GM19372 (cell line): ENCODE results near the gene MAP3K7.

Source experiments
- ATAC-seq: cut with Tn5 transposase; IDR thresholded peaks from one replicate; pipeline ENCODE4 v1.9.1; 2021; ENCODE audit warnings: mild to moderate bottlenecking, low read depth, moderate library complexity; ENCODE audit not compliant: unreplicated experiment

The MAP3K7 gene

DNA sequence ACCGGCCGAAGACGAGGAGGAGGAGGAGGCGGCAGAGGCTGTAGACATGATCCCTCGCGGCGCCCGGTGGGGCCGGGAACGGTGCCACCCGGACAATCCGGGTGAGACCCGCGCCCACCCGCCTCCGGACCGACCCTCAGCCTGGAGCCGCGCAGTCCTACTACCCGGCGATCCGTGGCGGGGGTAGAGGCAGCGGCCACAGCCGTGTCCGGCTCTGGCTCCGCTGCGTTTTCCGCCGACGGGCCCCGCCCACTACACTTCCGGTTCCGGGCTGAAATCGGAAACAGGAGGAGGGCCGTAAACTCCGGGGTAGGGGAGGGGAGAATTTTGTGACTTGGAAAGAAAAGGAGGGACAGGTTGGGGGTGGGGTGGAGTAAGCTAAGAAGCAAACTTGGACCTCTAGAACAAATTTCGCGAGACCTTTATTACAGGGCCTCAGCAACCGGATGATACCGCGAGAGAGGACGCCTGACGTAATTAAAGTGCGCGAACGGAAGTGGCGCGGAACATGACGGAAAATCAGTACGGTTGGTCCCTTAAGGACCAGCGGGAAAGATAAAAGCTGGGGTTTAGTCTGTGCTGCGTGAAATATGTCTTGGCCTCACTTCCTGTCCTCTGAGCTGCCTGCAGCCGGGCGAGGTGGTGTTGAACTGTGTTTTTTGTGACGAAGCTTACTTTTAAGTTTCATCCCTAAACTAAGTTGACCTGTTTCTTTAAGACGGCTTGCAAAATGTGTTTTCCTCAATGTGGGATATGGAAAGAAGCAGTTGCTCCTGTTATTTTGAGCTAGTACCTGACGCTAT, at the start of gene MAP3K7:
TSS of gene MAP3K7 (minus strand) at position 237 of the 803 bp plus-strand sequence. CDS start at position 48, 189 bp downstream.
- peak; percentile 91 for ATAC-seq

DNA sequence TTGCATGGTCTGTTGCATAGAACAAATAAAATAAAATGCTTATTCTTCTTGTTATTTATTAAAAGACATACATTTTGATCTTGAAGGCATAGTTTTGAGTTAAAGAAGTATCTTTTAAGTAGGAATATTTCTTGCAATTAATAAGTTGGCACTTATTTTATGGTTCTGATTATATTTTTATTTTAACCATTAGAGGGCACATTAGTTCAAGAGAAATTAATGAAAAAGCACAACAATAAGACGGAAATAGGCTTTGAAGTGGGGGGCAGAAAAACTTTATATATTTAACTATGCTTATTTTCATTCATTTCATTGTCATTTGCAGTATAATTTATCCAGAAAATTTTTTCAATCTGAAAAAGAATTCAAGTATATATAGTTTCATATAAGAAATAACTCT, 44.2 kb upstream of the MAP3K7 start:
- ATAC-seq = no peak

DNA sequence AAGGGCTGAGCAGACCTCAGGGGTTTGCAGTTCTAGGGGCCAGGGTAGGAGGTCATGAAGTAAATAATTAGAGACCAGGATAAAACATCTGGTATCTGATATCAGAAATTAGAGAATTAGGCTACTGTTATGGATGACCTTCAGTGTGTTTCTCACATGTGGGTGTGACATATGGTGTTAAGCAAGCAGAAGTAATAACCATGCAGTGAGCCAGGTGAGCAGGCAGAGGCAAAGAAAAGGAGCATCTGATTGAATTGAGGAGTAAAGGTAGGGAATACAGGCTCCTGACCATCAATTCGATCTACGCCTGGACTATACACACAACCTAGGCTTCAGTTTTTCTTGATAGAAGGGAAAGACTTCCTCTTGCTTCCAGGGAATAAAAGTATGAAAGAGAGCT, 34.7 kb upstream of the MAP3K7 start:
- ATAC-seq = no peak

DNA sequence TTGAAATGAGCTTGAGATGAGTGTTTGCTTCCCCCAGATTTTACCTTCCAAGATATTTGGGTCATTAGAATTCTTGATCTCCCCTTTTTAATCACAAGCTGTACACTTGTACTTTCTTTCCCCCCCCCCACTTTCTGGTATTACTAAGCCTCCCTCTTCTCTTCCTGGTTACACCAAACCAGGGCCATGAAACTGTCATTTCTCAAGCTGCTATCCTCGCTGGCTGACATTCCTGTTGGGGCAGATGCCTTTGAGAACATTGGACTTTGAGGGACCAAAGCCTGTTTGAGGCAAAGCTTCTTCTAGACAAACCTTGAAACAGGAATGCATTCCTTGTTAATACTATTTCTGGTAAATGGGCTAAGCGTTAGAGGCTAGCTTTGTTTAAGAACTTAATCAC, 32.3 kb upstream of the MAP3K7 start:
- no peak for ATAC-seq

DNA sequence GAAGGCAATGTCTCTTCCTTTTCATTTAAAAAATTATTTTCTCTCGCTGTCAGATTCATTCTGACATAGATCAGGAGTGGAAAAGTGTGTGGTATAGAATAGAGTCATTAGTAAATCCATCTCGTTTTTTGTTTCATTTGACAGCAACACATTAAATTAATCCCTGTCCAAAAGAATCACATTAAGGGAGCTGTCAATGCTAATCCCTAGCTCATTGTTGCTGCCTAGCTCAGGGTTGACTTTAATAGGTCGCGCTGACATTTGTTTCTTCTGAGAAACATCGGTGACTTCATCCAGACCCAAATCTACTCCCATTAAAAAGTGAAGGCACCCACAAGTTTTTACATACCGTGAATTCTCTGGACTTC, 25.4 kb upstream of the MAP3K7 start:
- ATAC-seq = no peak

DNA sequence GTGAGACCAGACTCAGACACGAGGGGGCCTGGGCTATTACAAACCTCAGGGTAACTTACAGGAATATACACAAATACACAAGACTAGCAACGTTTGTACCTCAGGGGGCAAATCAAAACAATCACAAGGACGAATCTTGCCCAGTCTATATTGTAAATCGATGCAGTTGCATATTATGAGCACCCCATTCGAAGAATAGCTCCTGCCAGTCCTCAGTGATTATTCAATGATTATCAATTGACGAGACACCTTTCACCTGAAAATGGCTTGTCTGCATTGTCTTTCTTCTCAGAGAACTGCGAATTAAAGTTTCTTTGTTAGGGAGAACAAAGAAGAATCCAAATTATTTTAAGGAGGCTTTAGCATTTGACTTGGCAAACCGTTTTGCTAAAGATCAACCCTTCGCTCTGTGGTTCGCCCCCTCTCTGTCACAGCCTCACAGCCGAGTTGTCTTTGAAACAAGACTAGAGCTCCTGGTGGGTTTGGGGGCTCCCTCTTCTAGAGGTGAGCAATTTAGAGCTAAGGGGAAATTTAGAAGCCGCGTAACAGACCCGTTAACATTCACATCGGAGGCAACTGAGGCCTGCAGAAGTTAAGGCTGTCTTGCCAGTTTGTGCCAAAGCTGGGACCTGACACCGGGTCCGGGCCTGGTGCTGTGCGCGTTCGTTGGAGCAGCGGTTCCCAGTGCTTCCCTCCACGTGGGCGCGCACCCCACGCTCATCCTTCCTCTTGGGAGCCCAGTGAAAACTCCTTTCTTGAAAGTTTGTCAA, 24.9 kb upstream of the MAP3K7 start:
- no peak for ATAC-seq

DNA sequence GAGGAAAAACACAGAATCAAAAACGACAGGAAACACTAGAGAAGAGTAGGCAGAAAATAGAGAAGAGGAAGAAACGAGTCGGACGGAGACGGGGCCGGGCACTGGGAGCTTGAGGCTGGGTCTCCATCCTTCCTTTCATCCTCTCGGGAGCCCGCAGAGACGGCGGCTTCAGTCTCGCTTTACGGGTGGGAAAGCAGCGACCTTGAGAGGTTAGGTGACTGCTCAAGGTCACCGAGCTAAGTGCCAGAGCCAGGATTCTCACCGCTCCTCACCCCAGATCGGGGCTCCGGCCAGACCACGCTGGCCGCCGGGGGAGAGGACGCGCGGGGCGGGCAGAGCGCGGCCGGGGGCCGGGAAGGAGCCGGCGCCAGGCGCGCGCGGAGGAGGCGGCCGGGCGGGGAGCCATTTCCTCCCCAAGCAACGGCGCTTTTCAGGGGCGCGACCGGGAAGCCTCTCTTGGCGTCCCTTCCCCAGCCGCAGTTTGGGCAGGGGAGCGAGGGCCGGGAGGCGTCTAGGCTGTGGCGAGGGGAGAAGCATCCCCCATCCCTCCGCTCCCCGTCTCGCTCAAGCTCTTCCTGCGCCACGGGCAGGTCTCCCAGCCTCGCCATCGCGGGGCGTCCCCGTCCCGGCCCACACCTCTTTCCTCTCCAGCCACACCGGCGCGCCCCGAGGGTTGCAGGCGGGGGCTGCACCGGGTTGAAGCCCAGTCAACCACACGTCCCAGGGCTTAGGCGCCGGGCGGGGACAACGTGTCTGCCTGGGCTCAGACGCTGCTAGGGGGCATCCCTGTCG, 24.1 kb upstream of the MAP3K7 start:
- ATAC-seq = peak; percentile 73

DNA sequence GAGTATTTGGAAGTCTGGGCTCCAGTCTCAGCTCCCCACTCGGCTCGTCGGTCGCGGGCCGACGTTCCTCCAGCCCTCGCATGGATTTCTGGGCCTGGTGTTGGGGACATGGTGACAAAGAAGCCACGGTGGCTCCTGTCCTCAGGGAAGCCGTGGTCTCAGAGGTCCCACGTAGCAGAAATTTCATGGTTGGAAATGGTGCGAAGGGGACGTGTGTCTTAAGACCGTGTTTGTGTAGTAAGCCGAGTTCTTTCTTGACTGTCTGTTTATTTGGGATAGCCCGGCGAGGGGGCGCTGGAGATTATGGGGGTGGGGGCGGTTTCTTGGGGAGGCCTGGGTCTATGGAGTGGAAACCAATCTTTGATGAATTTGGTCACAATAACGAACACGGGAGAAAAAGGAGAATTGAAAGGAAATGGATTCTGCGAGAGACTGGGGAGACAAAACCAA, 23.5 kb upstream of the MAP3K7 start:
- ATAC-seq = no peak

DNA sequence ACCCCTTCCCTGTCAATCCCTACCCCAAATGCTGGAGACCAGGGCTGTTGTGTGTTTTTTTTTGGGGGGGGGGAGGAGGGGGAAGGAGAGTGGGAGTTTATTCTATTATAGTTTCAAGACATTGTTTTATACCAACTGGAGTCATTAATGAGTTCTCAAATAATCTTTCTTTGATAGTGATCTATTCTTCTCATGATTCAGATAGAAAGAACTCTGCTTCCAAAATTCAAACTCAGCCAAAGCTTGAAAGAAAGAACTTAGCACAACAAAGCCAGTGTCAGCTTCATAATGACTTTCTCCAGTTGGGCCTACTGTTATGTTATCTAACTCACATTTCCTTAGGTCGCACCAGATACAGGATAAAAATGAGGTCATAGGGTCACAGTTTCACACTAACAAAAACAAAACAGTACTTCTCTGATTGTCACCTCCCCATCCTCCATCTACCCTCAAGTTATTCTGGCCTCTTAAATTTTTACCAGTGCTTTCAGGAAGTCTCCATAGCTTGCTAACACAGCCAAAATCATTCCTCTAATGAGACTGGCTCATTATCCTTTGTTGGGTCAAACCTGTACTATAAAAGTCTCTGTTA, 19.0 kb upstream of the MAP3K7 start:
- no peak for ATAC-seq

DNA sequence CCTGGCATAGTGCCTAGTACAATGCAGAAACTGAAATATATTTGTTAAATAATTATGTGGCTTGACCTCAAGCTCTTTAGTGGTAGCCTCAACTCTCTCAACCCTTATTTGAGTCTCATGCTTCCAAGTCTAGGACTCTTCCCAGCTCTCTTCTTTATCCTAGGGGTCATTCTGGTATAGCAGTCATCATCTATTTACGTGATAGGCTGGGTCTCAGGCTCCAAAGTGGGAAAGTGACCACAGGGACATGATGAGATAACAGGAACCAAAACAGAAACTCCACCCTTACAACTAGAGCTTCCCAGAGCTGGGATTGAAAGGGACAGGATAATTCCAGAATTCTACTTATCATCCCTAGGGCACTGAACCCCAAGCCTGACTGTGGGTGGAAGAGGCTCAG, 17.7 kb upstream of the MAP3K7 start:
- no peak for ATAC-seq

DNA sequence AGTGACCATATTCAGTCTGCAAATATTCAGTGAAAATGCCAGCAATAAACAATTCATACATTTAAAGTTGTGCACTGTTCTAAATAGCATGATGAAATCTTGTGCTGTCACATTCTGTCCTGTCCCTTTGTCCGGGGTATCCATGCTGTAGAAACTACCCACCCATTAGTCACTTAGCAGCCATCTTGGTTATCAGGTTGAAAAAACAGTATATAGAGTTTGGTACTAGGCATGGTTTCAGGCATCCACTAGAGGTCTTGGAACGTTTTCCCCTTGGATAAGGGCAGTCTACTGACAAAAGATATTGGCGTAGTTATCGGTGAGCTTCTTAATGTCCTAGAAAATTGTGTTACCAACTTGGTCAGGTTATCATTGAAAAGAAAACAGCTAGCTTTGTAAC, 12.3 kb upstream of the MAP3K7 start:
- ATAC-seq = no peak

DNA sequence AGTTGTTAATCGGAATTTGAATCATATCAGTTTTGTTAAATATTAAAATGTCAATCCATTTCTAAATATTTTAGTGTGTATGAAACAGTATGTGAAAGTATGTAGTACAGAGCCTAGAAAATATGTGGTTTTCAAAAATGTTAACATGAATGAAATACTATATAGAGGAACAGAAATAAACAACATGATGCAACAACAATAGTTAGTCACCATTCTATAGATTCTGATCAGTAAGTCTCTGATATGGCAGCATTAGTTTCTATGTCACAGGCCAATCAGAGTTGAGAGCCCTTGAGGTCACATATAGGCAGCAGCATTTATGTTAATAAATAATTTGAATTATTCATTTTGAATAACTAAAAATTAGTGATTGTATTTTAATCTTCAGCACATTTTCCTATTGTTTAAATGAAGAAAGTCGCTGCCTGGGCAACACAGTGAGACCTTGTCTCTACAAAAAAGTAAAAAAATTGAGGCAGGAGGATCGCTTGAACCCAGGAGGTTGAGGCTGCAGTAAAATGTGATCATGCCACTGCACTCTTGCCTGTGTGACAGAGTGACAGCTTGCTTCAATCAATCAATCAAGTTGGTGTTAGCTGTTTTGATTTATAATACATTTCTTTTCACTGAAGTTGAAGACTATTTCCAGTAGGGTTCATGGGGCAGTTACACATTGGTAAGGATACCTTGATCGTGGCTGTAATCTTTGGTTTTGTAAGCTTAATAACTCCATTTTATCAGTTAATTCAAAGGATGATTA, 11.5 kb upstream of the MAP3K7 start:
- no peak for ATAC-seq

DNA sequence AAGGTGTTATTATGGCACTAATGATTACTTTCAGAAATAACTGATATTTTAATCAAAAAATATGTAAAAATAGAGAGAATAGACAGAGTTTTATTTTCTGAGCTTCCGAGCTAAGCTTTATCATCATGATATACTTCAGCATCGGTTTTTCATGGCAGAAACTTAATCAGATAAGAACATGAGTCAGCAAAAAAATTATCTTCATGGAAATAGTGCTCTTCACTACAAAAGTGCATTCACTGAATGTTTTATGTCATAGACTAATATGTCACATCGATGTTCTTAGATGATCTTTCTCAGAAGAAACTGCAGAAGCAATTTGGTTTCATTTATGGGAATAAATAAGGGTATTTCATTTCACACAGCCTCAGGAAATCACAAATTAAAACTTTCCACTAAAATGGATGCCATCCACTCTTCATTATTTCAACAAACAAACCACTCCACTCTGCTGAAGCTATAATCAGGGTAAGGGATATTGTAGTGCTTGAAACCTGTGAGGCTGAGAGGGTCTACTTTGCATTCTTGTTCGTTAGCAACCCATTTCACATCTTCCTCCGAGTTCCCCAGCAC, 10.2 kb upstream of the MAP3K7 start:
- ATAC-seq = no peak

DNA sequence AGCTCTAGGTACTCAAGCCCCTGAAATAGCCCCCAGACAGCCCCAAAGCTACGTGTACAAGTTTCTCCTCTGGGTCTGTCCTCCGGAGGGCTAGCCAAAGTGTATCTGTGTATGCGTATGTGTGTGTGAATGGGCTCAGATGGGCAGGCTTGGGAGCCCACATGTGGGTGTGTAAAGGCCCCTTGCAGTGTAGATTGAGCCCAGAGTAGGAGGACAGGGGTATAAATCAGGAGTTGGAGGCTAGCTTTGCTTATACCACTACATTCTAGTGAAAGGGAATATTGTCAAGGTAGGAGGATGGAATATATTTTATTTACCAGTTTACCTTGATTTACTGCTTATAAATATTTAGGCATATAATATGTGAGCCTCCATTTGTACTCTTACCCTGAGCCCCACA, 9.0 kb upstream of the MAP3K7 start:
- no peak for ATAC-seq

DNA sequence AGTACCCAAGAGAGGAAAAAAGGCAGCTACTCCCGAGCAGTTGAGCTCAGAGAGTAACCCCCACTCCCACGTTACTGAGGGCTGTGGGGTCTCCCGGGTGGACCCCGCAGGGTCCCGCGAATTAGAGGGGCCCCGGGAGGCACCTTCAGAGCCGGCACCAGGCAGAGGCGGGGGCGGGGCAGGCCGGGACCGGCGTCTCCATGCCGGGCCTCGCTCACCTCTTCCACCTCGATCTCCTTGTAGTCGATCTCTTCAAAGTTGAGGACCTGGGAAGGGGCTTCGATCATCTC, 381 bp downstream of the MAP3K7 start:
- ATAC-seq = peak; percentile 16

DNA sequence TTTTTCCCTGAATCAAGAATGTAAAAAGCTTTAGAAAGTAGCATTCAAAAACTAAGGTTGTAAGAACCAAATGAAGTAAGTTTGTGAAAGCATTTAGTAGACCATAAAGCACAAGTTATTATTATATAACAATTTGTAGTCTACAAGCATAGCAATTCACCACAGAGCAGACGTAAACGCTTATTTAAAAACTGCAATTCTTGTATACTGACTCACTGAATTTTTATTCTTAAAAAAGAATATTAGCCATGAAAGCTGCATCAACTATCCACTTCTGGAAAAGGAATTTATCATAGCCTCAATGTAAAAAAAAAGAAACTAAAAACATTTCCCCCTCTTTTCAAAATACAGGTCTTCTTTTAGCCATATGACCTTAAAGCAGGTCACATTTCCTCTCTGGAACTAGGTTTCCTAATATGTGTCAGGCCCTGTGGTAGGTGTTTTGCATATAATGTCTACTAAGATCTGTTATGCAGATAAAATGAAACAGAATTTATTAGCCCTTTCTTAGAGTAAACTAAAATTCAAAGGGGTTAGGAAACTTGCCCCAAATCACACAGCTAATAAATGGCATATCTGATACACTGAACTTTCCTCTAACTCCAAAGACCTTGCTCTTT, 2.1 kb downstream of the MAP3K7 start:
- no peak for ATAC-seq

DNA sequence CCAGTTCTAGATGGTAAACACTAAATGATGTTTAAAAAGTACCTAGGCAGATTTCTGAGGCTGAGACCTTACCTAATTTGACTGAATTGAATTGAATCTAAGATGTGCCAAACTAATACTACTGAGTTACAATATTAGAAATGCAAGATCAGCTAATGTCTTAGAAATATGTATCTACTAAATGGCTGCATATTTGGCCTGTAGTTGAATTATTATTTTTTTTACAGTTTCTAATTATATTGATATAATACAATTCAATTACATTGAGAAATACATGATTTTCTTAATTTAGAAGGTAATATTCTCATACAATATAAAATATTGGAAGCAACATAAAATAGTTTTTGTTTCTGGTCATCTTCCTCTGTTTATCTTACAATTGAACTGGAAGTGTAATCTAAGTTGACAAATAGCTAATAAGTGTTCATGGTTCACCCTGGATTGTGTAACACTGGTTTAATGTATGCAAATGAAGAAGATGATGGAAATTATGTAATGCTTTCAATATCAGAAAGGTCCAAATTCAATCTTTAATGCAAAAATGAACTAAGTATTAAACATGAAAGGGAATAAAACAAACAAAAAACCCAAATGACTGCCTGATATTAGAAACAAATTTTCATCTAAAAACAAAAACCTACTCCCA, 2.9 kb downstream of the MAP3K7 start:
- no peak for ATAC-seq

DNA sequence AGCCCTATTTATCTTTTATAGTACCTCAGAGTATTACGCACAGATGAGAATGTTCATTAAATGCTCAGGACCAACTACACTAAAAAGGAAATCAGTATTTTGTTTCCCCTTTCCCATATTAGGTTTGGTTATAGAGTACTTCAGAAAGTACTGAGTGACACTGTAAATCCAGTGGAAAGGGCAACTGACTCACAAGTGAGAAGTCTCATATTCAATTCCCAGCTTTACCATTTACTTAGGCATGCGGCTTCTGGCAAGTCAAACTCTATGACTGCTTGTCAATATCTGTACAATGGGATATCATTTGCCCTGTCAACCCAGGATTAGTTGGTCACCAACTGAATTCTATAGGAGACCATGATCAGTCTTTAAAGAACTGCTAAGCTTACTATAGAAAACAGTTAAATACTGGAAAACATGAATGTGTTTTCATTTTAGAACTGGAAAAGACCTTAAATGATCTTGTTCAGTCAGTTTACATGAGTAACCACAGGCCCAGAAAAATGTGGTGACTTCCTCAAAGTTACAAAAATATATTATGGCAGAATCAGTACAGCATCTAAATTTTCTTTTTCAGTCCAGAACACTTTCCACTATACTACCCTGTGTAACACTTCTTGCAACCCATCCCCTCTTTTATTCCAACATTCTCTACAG, 3.6 kb downstream of the MAP3K7 start:
- no peak for ATAC-seq
